Measurements from ENCODE around the gene DOC2B. TPM values are rescaled to one million over a fixed set of nuclear protein-coding genes. Genes with fewer than 3 reads are reported as not detected.

The DOC2B gene
- polyA plus RNA-seq, 1 of the 3 experiments (the other 2 are of a cell fraction), result 0.16 TPM

GRCh38 chr17:197352-197751 is 15.9 kb upstream of the DOC2B start:
- no peaks in the 10 kb centered on the region for H3K9me2 ChIP-seq
- no peak for DNase-seq
- H3K4me2 ChIP-seq, result no peak overlapping the region
- no peaks in the 10 kb centered on the region for H3K79me2 ChIP-seq (ENCODE audit: insufficient read depth)
- H3K4me1 ChIP-seq (ENCODE audit: control insufficient read depth in 1 of 2, insufficient read depth in 2 of 2, low read depth in 1 of 2, low read length in 1 of 2), result peaks cover 0 to 5% of the 10 kb centered on the region in 2 experiments; a peak in 1 of 4 replicates
- no peak overlapping the region for H3K9ac ChIP-seq
- H2AFZ ChIP-seq (ENCODE audit: low read depth), result no peak overlapping the region
- no peak for TF ChIP-seq FOXM1 (IDR thresholded peaks at IDR 0.05; ENCODE audit: low read depth)
- no peak for TF ChIP-seq YY1 (IDR thresholded peaks at IDR 0.05; ENCODE audit: low read depth)
- TF ChIP-seq REST (IDR thresholded peaks at IDR 0.05; ENCODE audit: low read depth, low read length), result no peak
- TF ChIP-seq MEF2A (IDR thresholded peaks at IDR 0.05; ENCODE audit: borderline replicate concordance, low read depth), result no peak
- no peak for TF ChIP-seq EZH2phosphoT487 (IDR thresholded peaks at IDR 0.05; ENCODE audit: borderline replicate concordance, low read depth)
- no peak for TF ChIP-seq GATA2 (CRISPR knock-in tag; IDR thresholded peaks at IDR 0.05)
- TF ChIP-seq JUND (IDR thresholded peaks at IDR 0.05), result no peak
- no peak for TF ChIP-seq USF2 (IDR thresholded peaks at IDR 0.05; ENCODE audit: borderline replicate concordance, low read depth, low read length)
- TF ChIP-seq RCOR1 (IDR thresholded peaks at IDR 0.05; ENCODE audit: low read length), result no peak
- TF ChIP-seq SIN3A (IDR thresholded peaks at IDR 0.05; ENCODE audit: borderline replicate concordance, low read depth, low read length), result no peak
- TF ChIP-seq SMC3 (IDR thresholded peaks at IDR 0.05; ENCODE audit: low read depth, low read length), result no peak
- TF ChIP-seq RAD21 (IDR thresholded peaks at IDR 0.05; ENCODE audit: low read length), result no peak
- TF ChIP-seq ELF1 (IDR thresholded peaks at IDR 0.05), result no peak
- ChIA-PET CTCF (no interaction called here), POLR2A (no interaction called here)
- H3K36me3 ChIP-seq (replicated peaks in 1 of 2; ENCODE audit: control insufficient read depth in 1 of 2, insufficient read depth in 2 of 2, low read length in 1 of 2), result no peaks in the 10 kb centered on the region
- peaks cover 4% of the 10 kb centered on the region for H3F3A ChIP-seq (replicated peaks; ENCODE audit: insufficient read depth)
- H4K20me1 ChIP-seq (ENCODE audit: insufficient read depth), result no peaks in the 10 kb centered on the region
- 38% methylated on average over 1 of the region's 2 CpGs for WGBS (ENCODE audit: low lambda C conversion rate)
- H3K9me3 ChIP-seq, result no peaks in the 10 kb centered on the region
- H3K27ac ChIP-seq (ENCODE audit: low read depth in 2 of 2, low read length in 1 of 2), result no peak overlapping the region
- no peak overlapping the region for H3K4me3 ChIP-seq (ENCODE audit: low read depth in 2 of 2, low read length in 1 of 2)
- H3K27me3 ChIP-seq (ENCODE audit: insufficient read depth), result no peaks in the 10 kb centered on the region; the same call in 1 of the 2 replicates

GRCh38 chr17:194828-195602 is 13.6 kb upstream of the DOC2B start:
- ChIA-PET CTCF (no interaction called here), POLR2A (no interaction called here)
- Histone ChIP-seq H3K4me2 (no peak overlapping the region), H3K4me1 (ENCODE audit: control insufficient read depth in 1 of 2, insufficient read depth in 2 of 2, low read depth in 1 of 2, low read length in 1 of 2) (peaks cover 0 to 5% of the 10 kb centered on the region in 2 experiments; a peak in 1 of 4 replicates), H3F3A (replicated peaks; ENCODE audit: insufficient read depth) (peaks cover 4% of the 10 kb centered on the region), H3K27ac (ENCODE audit: low read depth in 2 of 2, low read length in 1 of 2) (no peak overlapping the region), H2AFZ (ENCODE audit: low read depth) (no peak overlapping the region), H3K79me2 (ENCODE audit: insufficient read depth) (no peaks in the 10 kb centered on the region), H3K9ac (no peak overlapping the region), H3K9me2 (no peaks in the 10 kb centered on the region), H3K9me3 (no peaks in the 10 kb centered on the region), H3K27me3 (ENCODE audit: insufficient read depth) (no peaks in the 10 kb centered on the region; the same call in 1 of the 2 replicates), H3K4me3 (ENCODE audit: low read depth in 2 of 2, low read length in 1 of 2) (no peak overlapping the region), H4K20me1 (ENCODE audit: insufficient read depth) (no peaks in the 10 kb centered on the region), H3K36me3 (replicated peaks in 1 of 2; ENCODE audit: control insufficient read depth in 1 of 2, insufficient read depth in 2 of 2, low read length in 1 of 2) (no peaks in the 10 kb centered on the region)
- TF ChIP-seq SIN3A (IDR thresholded peaks at IDR 0.05; ENCODE audit: borderline replicate concordance, low read depth, low read length) (no peak), USF1 (IDR thresholded peaks at IDR 0.05; ENCODE audit: borderline replicate concordance, low read depth) (no peak), FOSL2 (IDR thresholded peaks at IDR 0.05; ENCODE audit: borderline replicate concordance, low read depth) (no peak), NRF1 (IDR thresholded peaks at IDR 0.05; ENCODE audit: low read depth, low read length) (no peak), FOXJ3 (CRISPR knock-in tag; IDR thresholded peaks at IDR 0.05) (no peak), POLR2AphosphoS5 (IDR thresholded peaks at IDR 0.05; ENCODE audit: low read depth, low read length) (no peak), MEF2A (IDR thresholded peaks at IDR 0.05; ENCODE audit: borderline replicate concordance, low read depth) (no peak), MXI1 (IDR thresholded peaks at IDR 0.05; ENCODE audit: low read depth, low read length) (no peak), ELF1 (IDR thresholded peaks at IDR 0.05) (no peak), RAD21 (IDR thresholded peaks at IDR 0.05; ENCODE audit: low read length) (no peak), TCF12 (IDR thresholded peaks at IDR 0.05) (no peak), TAF1 (IDR thresholded peaks at IDR 0.05; ENCODE audit: borderline replicate concordance, low read depth, low read length) (no peak), TEAD4 (IDR thresholded peaks at IDR 0.05; ENCODE audit: borderline replicate concordance, insufficient read depth) (no peak)
- DNase-seq, result no peak
- 56% methylated on average over 16 of the region's 16 CpGs for WGBS (ENCODE audit: low lambda C conversion rate)
